ENCODE data around the gene SCARF2. TPM values are rescaled to one million over a fixed set of nuclear protein-coding genes. Genes with fewer than 3 reads are reported as not detected.

Gene SCARF2
- total and polyA plus RNA-seq, 8 donors, result 15.8 to 36.4 (median 23.5) TPM

DNA sequence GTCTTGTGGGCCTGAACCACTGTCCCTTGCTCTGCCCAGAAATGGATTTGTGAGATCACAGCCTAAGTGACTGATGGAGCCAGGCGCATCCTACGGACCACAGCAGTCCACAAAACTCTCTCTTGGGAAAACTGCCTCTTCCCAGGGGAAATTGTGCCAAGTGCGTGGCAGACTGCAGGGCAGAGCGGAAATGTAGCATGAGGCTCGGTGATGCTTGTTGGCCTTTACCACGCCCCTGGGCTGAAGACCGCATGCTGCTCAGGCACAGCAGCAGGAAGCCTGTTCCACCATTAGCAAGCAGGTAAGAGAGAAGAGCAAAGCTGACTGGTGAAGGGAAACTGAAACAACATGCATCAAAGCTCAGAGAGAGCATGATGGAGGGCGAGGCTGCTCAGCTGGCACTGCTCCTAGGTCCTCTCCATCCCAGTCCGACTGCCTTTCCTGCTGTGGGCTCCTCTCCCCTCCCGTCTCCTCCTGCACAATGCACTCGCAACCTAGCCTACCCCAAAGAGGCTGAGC lies 26.5 kb upstream of the SCARF2 start:
- H3K4me1 ChIP-seq, result peaks cover 0 to 22% of the 10 kb centered on the region in 2 donors
- TF ChIP-seq, protein P1, sequence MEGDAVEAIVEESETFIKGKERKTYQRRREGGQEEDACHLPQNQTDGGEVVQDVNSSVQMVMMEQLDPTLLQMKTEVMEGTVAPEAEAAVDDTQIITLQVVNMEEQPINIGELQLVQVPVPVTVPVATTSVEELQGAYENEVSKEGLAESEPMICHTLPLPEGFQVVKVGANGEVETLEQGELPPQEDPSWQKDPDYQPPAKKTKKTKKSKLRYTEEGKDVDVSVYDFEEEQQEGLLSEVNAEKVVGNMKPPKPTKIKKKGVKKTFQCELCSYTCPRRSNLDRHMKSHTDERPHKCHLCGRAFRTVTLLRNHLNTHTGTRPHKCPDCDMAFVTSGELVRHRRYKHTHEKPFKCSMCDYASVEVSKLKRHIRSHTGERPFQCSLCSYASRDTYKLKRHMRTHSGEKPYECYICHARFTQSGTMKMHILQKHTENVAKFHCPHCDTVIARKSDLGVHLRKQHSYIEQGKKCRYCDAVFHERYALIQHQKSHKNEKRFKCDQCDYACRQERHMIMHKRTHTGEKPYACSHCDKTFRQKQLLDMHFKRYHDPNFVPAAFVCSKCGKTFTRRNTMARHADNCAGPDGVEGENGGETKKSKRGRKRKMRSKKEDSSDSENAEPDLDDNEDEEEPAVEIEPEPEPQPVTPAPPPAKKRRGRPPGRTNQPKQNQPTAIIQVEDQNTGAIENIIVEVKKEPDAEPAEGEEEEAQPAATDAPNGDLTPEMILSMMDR (IDR thresholded peaks at IDR 0.05), result no peak
- no peaks in the 10 kb centered on the region for H3K9me3 ChIP-seq
- intact Hi-C loops (cut with DNase I), result no loop called here
- H3K27me3 ChIP-seq, result no peaks in the 10 kb centered on the region
- H3K27ac ChIP-seq, result peak overlapping the region in 1 of 2 donors; percentile 83
- DNase-seq, result no peak
- no peak for ATAC-seq
- peaks cover 0 to 19% of the 10 kb centered on the region in 2 donors for H3K36me3 ChIP-seq
- no peak overlapping the region for H3K4me3 ChIP-seq

DNA sequence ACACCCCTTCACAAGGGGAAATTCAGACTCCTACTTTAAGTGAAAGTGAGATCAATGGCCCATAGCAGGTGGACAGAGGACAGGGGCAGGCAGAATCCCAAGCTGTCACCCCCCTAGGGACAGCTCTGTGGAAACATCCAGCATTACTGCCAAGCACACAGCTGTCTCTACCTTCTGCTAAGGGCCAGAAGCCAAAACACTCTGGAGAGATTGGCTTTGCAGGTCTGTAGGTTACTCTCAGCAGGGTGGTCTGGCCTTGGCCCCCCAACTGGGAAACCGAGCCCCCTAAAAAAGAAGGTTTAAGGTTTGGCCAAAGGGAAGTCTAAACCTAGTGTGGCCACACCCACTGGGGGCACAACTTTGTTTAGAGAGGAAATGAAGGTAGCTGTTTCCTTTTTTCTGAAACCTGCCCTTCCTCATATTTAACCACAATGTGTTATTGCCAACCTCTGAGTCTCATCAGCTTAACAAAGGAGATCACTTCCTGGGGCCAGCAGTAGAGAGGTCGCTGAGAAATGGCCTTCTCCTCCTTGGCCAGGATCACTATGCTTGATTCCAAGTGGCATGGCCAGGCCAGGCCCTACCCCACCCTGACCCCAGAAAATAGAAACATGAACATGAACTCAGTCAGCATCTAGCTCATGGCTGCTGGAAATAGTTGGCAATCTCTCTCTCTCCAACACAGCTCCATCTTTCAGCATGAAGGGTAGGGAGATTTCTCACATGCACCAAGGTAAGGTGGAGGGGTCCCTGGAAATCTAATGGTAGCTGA lies 25.9 kb upstream of the SCARF2 start:
- H3K4me3 ChIP-seq, result no peak overlapping the region
- DNase-seq, result no peak
- TF ChIP-seq, protein P1 (IDR thresholded peaks at IDR 0.05), result no peak
- H3K9me3 ChIP-seq, result no peaks in the 10 kb centered on the region
- H3K27me3 ChIP-seq, result no peaks in the 10 kb centered on the region
- intact Hi-C loops (cut with DNase I), result no loop called here
- no peak for ATAC-seq
- H3K36me3 ChIP-seq, result peaks cover 0 to 16% of the 10 kb centered on the region in 2 donors
- peak overlapping the region in 1 of 2 donors; percentile 83 for H3K27ac ChIP-seq
- peaks cover 0 to 22% of the 10 kb centered on the region in 2 donors for H3K4me1 ChIP-seq

DNA sequence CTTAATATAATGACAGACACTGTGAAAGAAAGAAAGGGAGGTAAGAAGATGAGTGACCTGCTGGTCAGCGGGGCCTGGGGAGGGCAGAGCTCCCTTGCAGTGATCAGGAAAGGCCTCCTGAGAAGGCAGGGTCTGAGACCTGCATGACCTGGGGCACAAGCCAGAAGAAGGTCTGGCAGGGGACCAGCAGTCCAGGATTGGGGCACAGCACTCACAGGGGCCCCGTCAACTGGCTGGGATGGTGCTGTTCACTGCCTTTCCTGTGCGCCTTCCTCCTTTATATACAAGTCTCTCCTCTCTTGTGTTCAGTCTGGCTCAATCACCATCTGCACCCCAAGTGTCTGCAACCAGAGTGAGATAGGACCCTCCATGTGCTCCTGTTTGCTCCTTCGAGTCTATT lies 22.2 kb upstream of the SCARF2 start:
- H3K4me1 ChIP-seq, result peaks cover 0 to 35% of the 10 kb centered on the region in 2 donors
- H3K9me3 ChIP-seq, result no peaks in the 10 kb centered on the region
- TF ChIP-seq, protein P1 (IDR thresholded peaks at IDR 0.05), result no peak
- intact Hi-C loops (cut with DNase I), result no loop called here
- no peaks in the 10 kb centered on the region for H3K27me3 ChIP-seq
- H3K36me3 ChIP-seq, result peaks cover 0 to 24% of the 10 kb centered on the region in 2 donors
- H3K27ac ChIP-seq, result no peak overlapping the region
- DNase-seq (no peak), ATAC-seq (no peak)
- no peak overlapping the region for H3K4me3 ChIP-seq

DNA sequence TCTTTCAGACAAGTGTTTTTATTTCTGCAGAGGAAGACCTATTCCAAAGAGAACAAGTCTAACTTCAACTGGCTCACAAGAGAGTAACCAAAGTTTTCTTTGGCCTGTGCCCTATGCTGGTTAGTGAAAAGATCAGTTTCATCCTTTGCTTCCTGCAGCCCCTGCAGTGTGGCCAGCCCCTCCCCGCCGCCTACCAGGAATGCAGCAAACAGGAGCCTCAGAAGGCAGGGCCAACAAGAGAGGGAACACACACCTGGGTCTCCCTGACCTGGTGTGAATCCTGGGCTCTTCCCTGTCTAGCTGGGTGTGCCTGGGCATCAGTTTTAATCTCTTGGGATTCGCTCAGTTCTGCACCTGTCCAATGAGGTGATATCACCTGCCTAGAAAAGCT lies 21.5 kb upstream of the SCARF2 start:
- no peak for ATAC-seq

More for the DNA sequence above, 21.5 kb upstream of the SCARF2 start:
- Histone ChIP-seq H3K9me3 (no peaks in the 10 kb centered on the region), H3K36me3 (peaks cover 0 to 19% of the 10 kb centered on the region in 2 donors), H3K4me3 (no peak overlapping the region), H3K27ac (no peak overlapping the region), H3K4me1 (peaks cover 0 to 36% of the 10 kb centered on the region in 2 donors), H3K27me3 (no peaks in the 10 kb centered on the region)
- TF ChIP-seq, protein P1 (IDR thresholded peaks at IDR 0.05), result no peak
- DNase-seq, result no peak
- intact Hi-C loops (cut with DNase I), result no loop called here

All from left lung (tissue), 10 donors.